ENCODE results near the gene ARL15. TPM values are rescaled to one million over a fixed set of nuclear protein-coding genes. Genes with fewer than 3 reads are reported as not detected.

The ARL15 gene
- total RNA-seq, 1 experiment from 2014 or later, result 0.50 TPM

- Histone ChIP-seq H3K4me1 (replicated peaks; ENCODE audit: insufficient read depth) (no peaks in the 10 kb centered on the region), H3K4me2 (no peak overlapping the region), H3K27ac (no peak overlapping the region), H2AFZ (no peak overlapping the region), H3F3A (ENCODE audit: insufficient read depth, low read depth) (no peaks in the 10 kb centered on the region), H3K36me3 (ENCODE audit: low read depth) (no peaks in the 10 kb centered on the region), H3K79me2 (ENCODE audit: low read depth) (no peaks in the 10 kb centered on the region), H3K9me3 (ENCODE audit: insufficient read depth, low read depth) (no peaks in the 10 kb centered on the region), H4K20me1 (ENCODE audit: insufficient read depth) (no peaks in the 10 kb centered on the region), H3K4me3 (no peak overlapping the region), H3K9me2 (ENCODE audit: insufficient read depth) (no peaks in the 10 kb centered on the region), H3K27me3 (ENCODE audit: insufficient read depth, low read depth) (no peaks in the 10 kb centered on the region)
- ChIA-PET POLR2A (ENCODE audit: unreplicated experiment) (interaction anchor here (0.7 kb wide), 1 partner anchor 18 kb away, joined by 5 read pairs; no protein-coding TSS in a partner anchor), CTCF (no interaction called here)
- intact Hi-C loops (cut with micrococcal nuclease; ENCODE audit: unreplicated experiment), result no loop called here
- TF ChIP-seq CTCF (conservative IDR thresholded peaks at IDR 0.05), result no peak
- no peak for TF ChIP-seq EZH2 (IDR thresholded peaks at IDR 0.05; ENCODE audit: low read depth)
- no TSS peak for BruUV-seq (replicated peaks)
- no peak for DNase-seq
Measured at GRCh38 chr5:54109626-54110330, 200.6 kb downstream of the ARL15 start.

GRCh38 chr5:54108136-54108535, 202.2 kb downstream of the ARL15 start:
- CTCF ChIA-PET, result no interaction called here
- TF ChIP-seq CTCF (conservative IDR thresholded peaks at IDR 0.05), result no peak
- no peak for TF ChIP-seq EZH2 (IDR thresholded peaks at IDR 0.05; ENCODE audit: low read depth)

GRCh38 chr5:54103871-54104270, 206.5 kb downstream of the ARL15 start:
- no peaks in the 10 kb centered on the region for H3K27me3 ChIP-seq (ENCODE audit: insufficient read depth, low read depth)

More at GRCh38 chr5:54108136-54108535, 202.2 kb downstream of the ARL15 start:
- POLR2A ChIA-PET (ENCODE audit: unreplicated experiment), result no interaction called here
- Histone ChIP-seq H3K79me2 (ENCODE audit: low read depth) (no peaks in the 10 kb centered on the region), H2AFZ (no peak overlapping the region), H3K27ac (no peak overlapping the region), H3K36me3 (ENCODE audit: low read depth) (no peaks in the 10 kb centered on the region), H3K9me3 (ENCODE audit: insufficient read depth, low read depth) (no peaks in the 10 kb centered on the region), H3K27me3 (ENCODE audit: insufficient read depth, low read depth) (no peaks in the 10 kb centered on the region), H3K4me2 (no peak overlapping the region), H3K4me3 (no peak overlapping the region), H3F3A (ENCODE audit: insufficient read depth, low read depth) (no peaks in the 10 kb centered on the region), H3K4me1 (replicated peaks; ENCODE audit: insufficient read depth) (no peaks in the 10 kb centered on the region), H3K9me2 (ENCODE audit: insufficient read depth) (no peaks in the 10 kb centered on the region), H4K20me1 (ENCODE audit: insufficient read depth) (no peaks in the 10 kb centered on the region)
- BruUV-seq (replicated peaks), result no TSS peak
- DNase-seq, result no peak
- intact Hi-C loops (cut with micrococcal nuclease; ENCODE audit: unreplicated experiment), result no loop called here

More at GRCh38 chr5:54103871-54104270, 206.5 kb downstream of the ARL15 start:
- Histone ChIP-seq H3K36me3 (ENCODE audit: low read depth) (no peaks in the 10 kb centered on the region), H3K9me2 (ENCODE audit: insufficient read depth) (no peaks in the 10 kb centered on the region), H3K4me1 (replicated peaks; ENCODE audit: insufficient read depth) (no peaks in the 10 kb centered on the region), H3K27ac (no peak overlapping the region), H2AFZ (no peak overlapping the region), H4K20me1 (ENCODE audit: insufficient read depth) (no peaks in the 10 kb centered on the region), H3K79me2 (ENCODE audit: low read depth) (no peaks in the 10 kb centered on the region), H3F3A (ENCODE audit: insufficient read depth, low read depth) (no peaks in the 10 kb centered on the region), H3K9me3 (ENCODE audit: insufficient read depth, low read depth) (no peaks in the 10 kb centered on the region), H3K4me3 (no peak overlapping the region), H3K4me2 (no peak overlapping the region)
- TF ChIP-seq CTCF (conservative IDR thresholded peaks at IDR 0.05) (no peak), EZH2 (IDR thresholded peaks at IDR 0.05; ENCODE audit: low read depth) (no peak)
- BruUV-seq (replicated peaks), result no TSS peak
- CTCF ChIA-PET, result no interaction called here
- no peak for DNase-seq
- intact Hi-C loops (cut with micrococcal nuclease; ENCODE audit: unreplicated experiment), result no loop called here
- POLR2A ChIA-PET (ENCODE audit: unreplicated experiment), result no interaction called here
